ENCODE data around the gene CBL.

CBL gene

GRCh38 chr11:119344291-119345010 is 138.3 kb downstream of the CBL start:
- H3K4me3 ChIP-seq (ENCODE audit: low read length): no peak overlapping the region

GRCh38 chr11:119345685-119346084 is 139.5 kb downstream of the CBL start:
- Histone ChIP-seq H3K9ac (ENCODE audit: low read depth, low read length) (no peak overlapping the region), H3K9me3 (replicated peaks; ENCODE audit: low read length) (no peaks in the 10 kb centered on the region), H3K4me3 (ENCODE audit: low read length) (no peak overlapping the region), H3K27me3 (ENCODE audit: control insufficient read depth, insufficient read depth, low read length) (peaks cover 51% of the 10 kb centered on the region), H3K4me1 (ENCODE audit: control insufficient read depth, insufficient read depth, low read length) (peaks cover 4% of the 10 kb centered on the region), H3K4me2 (ENCODE audit: low read length) (no peak overlapping the region), H3K36me3 (ENCODE audit: insufficient read depth, low read length) (no peaks in the 10 kb centered on the region)

More at GRCh38 chr11:119344291-119345010, 138.3 kb downstream of the CBL start:
- peaks cover 48% of the 10 kb centered on the region for H3K27me3 ChIP-seq (ENCODE audit: control insufficient read depth, insufficient read depth, low read length)
- no peak overlapping the region for H3K4me2 ChIP-seq (ENCODE audit: low read length)
- H3K4me1 ChIP-seq (ENCODE audit: control insufficient read depth, insufficient read depth, low read length): peaks cover 13% of the 10 kb centered on the region
- H3K9me3 ChIP-seq (replicated peaks; ENCODE audit: low read length): no peaks in the 10 kb centered on the region
- no peaks in the 10 kb centered on the region for H3K36me3 ChIP-seq (ENCODE audit: insufficient read depth, low read length)
- H3K9ac ChIP-seq (ENCODE audit: low read depth, low read length): no peak overlapping the region

- H3K9ac ChIP-seq (ENCODE audit: low read depth, low read length): no peak within 1 kb of the TSS
Observed at GRCh38 chr11:119346605-119347004, 140.5 kb downstream of the CBL start, which contains the start of gene MFRP. MFRP (minus strand) TSS chr11:119346705; CDS start chr11:119346513, 192 bp downstream.

GRCh38 chr11:119347242-119347641 is 141.1 kb downstream of the CBL start:
- Histone ChIP-seq H3K9me3 (replicated peaks; ENCODE audit: low read length) (no peaks in the 10 kb centered on the region), H3K4me3 (ENCODE audit: low read length) (no peak overlapping the region), H3K9ac (ENCODE audit: low read depth, low read length) (no peak overlapping the region), H3K4me2 (ENCODE audit: low read length) (no peak overlapping the region), H3K36me3 (ENCODE audit: insufficient read depth, low read length) (no peaks in the 10 kb centered on the region), H3K27me3 (ENCODE audit: control insufficient read depth, insufficient read depth, low read length) (peaks cover 41% of the 10 kb centered on the region), H3K4me1 (ENCODE audit: control insufficient read depth, insufficient read depth, low read length) (no peaks in the 10 kb centered on the region)

More at GRCh38 chr11:119346605-119347004, 140.5 kb downstream of the CBL start, which contains the start of gene MFRP:
- no peak within 1 kb of the TSS for H3K4me3 ChIP-seq (ENCODE audit: low read length)
- no peaks in the 10 kb centered on the region for H3K9me3 ChIP-seq (replicated peaks; ENCODE audit: low read length)
- H3K27me3 ChIP-seq (ENCODE audit: control insufficient read depth, insufficient read depth, low read length): peaks cover 47% of the 10 kb centered on the region
- no peaks in the 10 kb centered on the region for H3K36me3 ChIP-seq (ENCODE audit: insufficient read depth, low read length)
- H3K4me2 ChIP-seq (ENCODE audit: low read length): no peak within 1 kb of the TSS
- no peaks in the 10 kb centered on the region for H3K4me1 ChIP-seq (ENCODE audit: control insufficient read depth, insufficient read depth, low read length)

DNA sequence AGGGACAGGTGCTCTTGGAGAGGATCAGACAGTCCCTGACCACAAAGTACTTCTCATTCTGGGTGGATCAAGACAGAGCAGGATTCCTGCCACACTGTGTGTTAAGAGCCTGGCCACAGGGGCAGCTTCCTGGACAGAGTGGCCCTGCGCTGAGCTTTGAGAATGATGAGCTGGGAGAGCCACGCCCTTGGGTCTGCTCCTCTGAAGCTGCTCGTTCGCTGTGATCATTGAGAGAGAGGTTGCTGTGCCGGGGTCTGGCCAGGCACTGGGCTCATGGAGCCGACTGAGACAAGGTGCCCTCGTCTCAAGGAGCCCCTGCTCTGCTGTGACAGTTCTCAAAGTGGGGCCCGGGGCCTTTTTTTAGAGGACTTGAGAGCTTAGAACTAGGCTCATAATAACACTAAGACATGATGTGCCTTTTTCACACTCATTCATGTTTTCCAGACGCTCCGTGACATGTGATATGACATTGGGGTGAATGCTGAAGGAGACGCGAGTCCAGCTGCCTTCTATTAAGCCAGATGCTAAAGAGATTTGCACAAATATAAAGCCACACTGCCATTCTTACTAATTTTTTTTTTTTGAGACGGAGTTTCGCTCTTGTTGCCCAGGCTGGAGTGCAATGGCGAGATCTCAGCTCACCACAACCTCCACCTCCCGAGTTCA is 141.9 kb downstream of the CBL start:
- H3K27me3 ChIP-seq (ENCODE audit: control insufficient read depth, insufficient read depth, low read length): peaks cover 37% of the 10 kb centered on the region
- no peak overlapping the region for H3K4me2 ChIP-seq (ENCODE audit: low read length)
- no peaks in the 10 kb centered on the region for H3K4me1 ChIP-seq (ENCODE audit: control insufficient read depth, insufficient read depth, low read length)
- no peaks in the 10 kb centered on the region for H3K9me3 ChIP-seq (replicated peaks; ENCODE audit: low read length)
- no peak overlapping the region for H3K4me3 ChIP-seq (ENCODE audit: low read length)
- no peak overlapping the region for H3K9ac ChIP-seq (ENCODE audit: low read depth, low read length)
- H3K36me3 ChIP-seq (ENCODE audit: insufficient read depth, low read length): no peaks in the 10 kb centered on the region

GRCh38 chr11:119350302-119350701 is 144.2 kb downstream of the CBL start:
- Histone ChIP-seq H3K9ac (ENCODE audit: low read depth, low read length) (no peak overlapping the region), H3K27me3 (ENCODE audit: control insufficient read depth, insufficient read depth, low read length) (peaks cover 25% of the 10 kb centered on the region), H3K4me2 (ENCODE audit: low read length) (no peak overlapping the region), H3K4me1 (ENCODE audit: control insufficient read depth, insufficient read depth, low read length) (no peaks in the 10 kb centered on the region), H3K9me3 (replicated peaks; ENCODE audit: low read length) (no peaks in the 10 kb centered on the region), H3K4me3 (ENCODE audit: low read length) (no peak overlapping the region), H3K36me3 (ENCODE audit: insufficient read depth, low read length) (no peaks in the 10 kb centered on the region)

- Histone ChIP-seq H3K36me3 (ENCODE audit: insufficient read depth, low read length) (no peaks in the 10 kb centered on the region), H3K4me3 (ENCODE audit: low read length) (no peak overlapping the region), H3K9me3 (replicated peaks; ENCODE audit: low read length) (no peaks in the 10 kb centered on the region), H3K27me3 (ENCODE audit: control insufficient read depth, insufficient read depth, low read length) (peaks cover 24% of the 10 kb centered on the region), H3K4me1 (ENCODE audit: control insufficient read depth, insufficient read depth, low read length) (peaks cover 4% of the 10 kb centered on the region), H3K4me2 (ENCODE audit: low read length) (no peak overlapping the region), H3K9ac (ENCODE audit: low read depth, low read length) (no peak overlapping the region)
Observed at GRCh38 chr11:119351232-119351631, 145.1 kb downstream of the CBL start.

DNA sequence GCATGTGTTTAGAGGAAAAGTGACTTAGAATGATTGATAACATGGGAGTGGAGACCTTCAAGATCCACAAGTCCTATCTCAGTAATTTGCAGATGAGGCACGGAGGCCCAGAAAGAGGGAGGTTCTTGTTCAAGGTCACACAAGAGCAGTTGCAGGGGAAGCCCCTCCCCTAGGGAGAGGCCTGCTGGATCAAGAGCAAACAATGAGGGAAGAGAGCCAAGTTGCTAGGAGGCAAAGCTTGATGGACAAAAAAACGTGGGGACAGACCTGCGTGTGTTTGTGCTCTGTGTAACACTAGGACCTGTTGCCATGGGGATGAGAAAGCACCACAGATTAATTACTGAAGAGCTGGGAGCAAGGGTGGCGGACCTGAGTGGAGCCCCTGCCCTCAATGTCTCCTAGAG is 146.7 kb downstream of the CBL start:
- Histone ChIP-seq H3K4me1 (ENCODE audit: control insufficient read depth, insufficient read depth, low read length) (peaks cover 8% of the 10 kb centered on the region), H3K27me3 (ENCODE audit: control insufficient read depth, insufficient read depth, low read length) (peaks cover 10% of the 10 kb centered on the region), H3K4me3 (ENCODE audit: low read length) (no peak overlapping the region), H3K4me2 (ENCODE audit: low read length) (no peak overlapping the region), H3K9ac (ENCODE audit: low read depth, low read length) (no peak overlapping the region), H3K36me3 (ENCODE audit: insufficient read depth, low read length) (peaks cover 4% of the 10 kb centered on the region), H3K9me3 (replicated peaks; ENCODE audit: low read length) (no peaks in the 10 kb centered on the region)

DNA sequence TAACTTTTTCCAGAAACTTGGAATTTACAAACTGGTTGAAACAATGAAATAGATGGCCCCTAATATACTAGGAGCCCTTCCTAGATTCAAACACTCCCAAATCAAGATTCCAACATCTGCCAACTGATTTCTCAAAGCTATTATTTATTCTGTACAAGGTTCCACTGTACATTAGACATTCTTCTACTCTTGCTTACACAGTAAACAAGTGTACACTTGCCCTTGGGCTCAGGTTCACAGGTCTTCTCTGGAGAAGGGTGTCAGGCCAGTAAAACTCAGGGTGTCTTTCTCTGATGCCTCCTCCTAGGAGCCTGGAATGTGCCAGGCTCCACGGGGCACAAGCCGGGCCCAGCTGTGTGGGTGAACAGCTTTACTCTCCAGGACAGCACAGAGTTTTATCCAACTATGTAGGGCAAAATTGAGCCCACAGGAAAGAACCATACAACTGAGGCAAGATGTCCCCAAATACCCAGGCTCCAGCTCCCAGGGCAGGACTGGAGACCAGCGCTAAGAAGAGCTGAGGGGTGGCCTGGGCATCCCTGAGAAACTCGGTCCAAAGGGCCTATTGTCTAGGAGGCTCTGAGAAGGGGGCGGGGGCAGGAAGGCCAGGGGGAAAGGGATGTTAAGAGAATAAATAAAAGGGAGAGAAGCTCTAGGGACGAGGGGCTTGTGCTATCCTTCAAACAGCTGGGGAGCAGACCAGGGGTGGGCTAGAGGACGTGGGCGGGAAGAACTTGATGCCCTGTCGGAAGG is 149.1 kb downstream of the CBL start:
- no peak overlapping the region for H3K4me3 ChIP-seq (ENCODE audit: low read length)
- peaks cover 11% of the 10 kb centered on the region for H3K36me3 ChIP-seq (ENCODE audit: insufficient read depth, low read length)
- H3K4me2 ChIP-seq (ENCODE audit: low read length): no peak overlapping the region
- H3K9ac ChIP-seq (ENCODE audit: low read depth, low read length): no peak overlapping the region
- peaks cover 8% of the 10 kb centered on the region for H3K4me1 ChIP-seq (ENCODE audit: control insufficient read depth, insufficient read depth, low read length)
- peaks cover 9% of the 10 kb centered on the region for H3K27me3 ChIP-seq (ENCODE audit: control insufficient read depth, insufficient read depth, low read length)
- no peaks in the 10 kb centered on the region for H3K9me3 ChIP-seq (replicated peaks; ENCODE audit: low read length)

GRCh38 chr11:119356349-119357031 is 150.4 kb downstream of the CBL start:
- peak overlapping the region; percentile 51 for H3K4me3 ChIP-seq (ENCODE audit: low read length)
- H3K4me2 ChIP-seq (ENCODE audit: low read length): peak overlapping the region; percentile 77
- peaks cover 18% of the 10 kb centered on the region for H3K4me1 ChIP-seq (ENCODE audit: control insufficient read depth, insufficient read depth, low read length)
- peaks cover 11% of the 10 kb centered on the region for H3K36me3 ChIP-seq (ENCODE audit: insufficient read depth, low read length)
- no peaks in the 10 kb centered on the region for H3K27me3 ChIP-seq (ENCODE audit: control insufficient read depth, insufficient read depth, low read length)
- peak overlapping the region; percentile 35 for H3K9ac ChIP-seq (ENCODE audit: low read depth, low read length)
- no peaks in the 10 kb centered on the region for H3K9me3 ChIP-seq (replicated peaks; ENCODE audit: low read length)

- no peaks in the 10 kb centered on the region for H3K9me3 ChIP-seq (replicated peaks; ENCODE audit: low read length)
- H3K27me3 ChIP-seq (ENCODE audit: control insufficient read depth, insufficient read depth, low read length): no peaks in the 10 kb centered on the region
- H3K9ac ChIP-seq (ENCODE audit: low read depth, low read length): no peak overlapping the region
- H3K4me1 ChIP-seq (ENCODE audit: control insufficient read depth, insufficient read depth, low read length): peaks cover 23% of the 10 kb centered on the region
- no peak overlapping the region for H3K4me3 ChIP-seq (ENCODE audit: low read length)
- H3K36me3 ChIP-seq (ENCODE audit: insufficient read depth, low read length): peaks cover 11% of the 10 kb centered on the region
- H3K4me2 ChIP-seq (ENCODE audit: low read length): no peak overlapping the region
Observed at GRCh38 chr11:119357074-119357473, 150.9 kb downstream of the CBL start.

All from skeletal muscle satellite cell (primary cell).